AG04450 (cell line): ENCODE measurements around the gene ST6GAL2. TPM values are rescaled to one million over a fixed set of nuclear protein-coding genes. Genes with fewer than 3 reads are reported as not detected.

Experiments
- CTCF ChIA-PET: fragments of 300-600, 350-600 bp; formaldehyde crosslinking; extraction: SDS; loops from one replicate; lab custom pipeline; 2022; ENCODE audit warnings: antibody characterized with exemption, inconsistent platforms; lab: Charles Lee
- POLR2A ChIA-PET: fragments of 350-600 bp; formaldehyde crosslinking; extraction: SDS; loops from one replicate; lab custom pipeline; 2021; ENCODE audit warnings: antibody characterized with exemption, inconsistent platforms; lab: Yijun Ruan, JAX
- DNase-seq: peaks from one replicate; pipeline ENCODE4 v3.0.0-alpha.2; 2011; ENCODE audit warnings: low read depth, low spot score
- H3K27ac ChIP-seq: one replicate; pipeline ENCODE4 v1.5.1; 2012; ENCODE audit warnings: low read depth, low read length, control low read depth
- H3K27me3 ChIP-seq: one replicate; pipeline ENCODE4 v1.6.0; 2012; ENCODE audit warnings: low read length; ENCODE audit not compliant: control insufficient read depth, insufficient read depth
- H3K4me3 ChIP-seq: 2 replicates; pipeline ENCODE4 v1.5.1; 2011; ENCODE audit warnings: mild to moderate bottlenecking, low read depth, low read length, control low read depth
- H3K9me3 ChIP-seq: 2 replicates; pipeline ENCODE4 v1.5.1; 2012; ENCODE audit warnings: low read length; ENCODE audit not compliant: control insufficient read depth, insufficient read depth
- CTCF ChIP-seq: IDR thresholded peaks from 2 replicates; pipeline ENCODE4 v1.5.1; 2011; ENCODE audit warnings: low read depth, low read length, control low read depth, inconsistent platforms
- polyA plus RNA-seq: library from polyadenylated mRNA; depleted of rRNA; stranded (reverse); fragments of >200 nt; gene quantifications from 2 replicates; pipeline ENCODE4 v1.2.3, GENCODE V29; 2011

ST6GAL2 gene
- polyA plus RNA-seq, 1 experiment: 0.06 TPM

GRCh38 chr2:106764614-106765013 lies 121.4 kb downstream of the ST6GAL2 start:
- no peaks in the 10 kb centered on the region for H3K27me3 ChIP-seq
- no peaks in the 10 kb centered on the region; the same call in 1 of the 2 replicates for H3K9me3 ChIP-seq
- H3K4me3 ChIP-seq: no peak overlapping the region
- ChIA-PET CTCF (no interaction called here), POLR2A (no interaction called here)
- no peak for TF ChIP-seq CTCF
- no peak overlapping the region for H3K27ac ChIP-seq
- no peak for DNase-seq

DNA sequence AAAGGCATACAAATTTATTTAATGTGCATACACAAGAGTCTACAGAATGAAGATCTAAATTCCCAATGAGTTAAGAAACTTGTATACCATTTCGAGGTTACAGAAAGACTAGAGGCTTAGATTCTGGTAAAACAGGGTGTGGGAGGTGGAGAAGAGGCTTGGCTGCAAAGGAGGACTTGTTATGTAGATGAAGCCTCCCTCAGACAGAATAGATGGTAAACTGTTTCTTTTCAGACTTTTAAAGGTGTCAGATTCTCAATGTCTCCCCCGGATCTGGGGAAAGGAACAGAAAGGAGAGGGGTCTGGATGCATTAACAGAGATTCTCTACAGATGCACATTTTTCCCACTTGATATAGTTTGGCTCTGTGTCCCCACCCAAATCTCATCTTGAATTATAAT lies 126.0 kb downstream of the ST6GAL2 start:
- DNase-seq: no peak
- no peak overlapping the region for H3K27ac ChIP-seq
- H3K4me3 ChIP-seq: no peak overlapping the region
- ChIA-PET CTCF (no interaction called here), POLR2A (no interaction called here)
- no peak for TF ChIP-seq CTCF
- H3K27me3 ChIP-seq: no peaks in the 10 kb centered on the region
- no peaks in the 10 kb centered on the region; the same call in 1 of the 2 replicates for H3K9me3 ChIP-seq

GRCh38 chr2:106758901-106759497 lies 127.0 kb downstream of the ST6GAL2 start:
- Histone ChIP-seq H3K4me3 (no peak overlapping the region), H3K27me3 (no peaks in the 10 kb centered on the region), H3K9me3 (no peaks in the 10 kb centered on the region; the same call in 1 of the 2 replicates), H3K27ac (no peak overlapping the region)
- no peak for DNase-seq
- POLR2A ChIA-PET: no interaction called here
- TF ChIP-seq CTCF: no peak
- CTCF ChIA-PET: no interaction called here
